ENCODE measurements around the gene ZNF668. TPM values are rescaled to one million over a fixed set of nuclear protein-coding genes. Genes with fewer than 3 reads are reported as not detected.

Gene ZNF668
- total RNA-seq, 1 experiment from 2014 or later = 21.5 TPM

- intact Hi-C loops (cut with micrococcal nuclease; ENCODE audit: unreplicated experiment) (no loop called here), in situ Hi-C loops (cut with HindIII; ENCODE audit: low pct_unique_long_range_greater_than_20kb, low sequenced_read_pairs) (no loop called here)
- no peaks in the 10 kb centered on the region for H3K9me3 ChIP-seq (ENCODE audit: control insufficient read depth, insufficient read depth, low read depth, low read length)
- POLR2A ChIA-PET = no interaction called here
- CTCF ChIA-PET = interaction anchor here (0.7 kb wide), 1 partner anchor 237 kb away, joined by 5 read pairs; no protein-coding TSS in a partner anchor
- ATAC-seq = no peak
- H3K27ac ChIP-seq (ENCODE audit: low read length) = peak overlapping the region; percentile 81
- BruUV-seq (replicated peaks) = no TSS peak
- no peaks in the 10 kb centered on the region for H3K27me3 ChIP-seq (ENCODE audit: control insufficient read depth, insufficient read depth, low read length)
- H3K4me1 ChIP-seq (ENCODE audit: control insufficient read depth, insufficient read depth, low read length) = peaks cover 9% of the 10 kb centered on the region
- DNase-seq (ENCODE audit: low read depth, low spot score) = no peak
- H3K36me3 ChIP-seq (ENCODE audit: control insufficient read depth, insufficient read depth, low read length) = no peaks in the 10 kb centered on the region; the same call in 1 of the 2 replicates
- H3K4me3 ChIP-seq (ENCODE audit: low read depth in 2 of 2, low read length in 2 of 2) = peak overlapping the region in 1 of 2 experiments; percentile 78; a peak in 3 of 4 replicates
- TF ChIP-seq POLR2AphosphoS5 (IDR thresholded peaks at IDR 0.05; ENCODE audit: low read depth, low read length) (no peak), SIN3A (IDR thresholded peaks at IDR 0.05; ENCODE audit: borderline replicate concordance, insufficient read depth, low read depth, low read length) (no peak), TCF7L2 (IDR thresholded peaks at IDR 0.05; ENCODE audit: low read depth, low read length) (no peak)
- TF ChIP-seq, protein P1, sequence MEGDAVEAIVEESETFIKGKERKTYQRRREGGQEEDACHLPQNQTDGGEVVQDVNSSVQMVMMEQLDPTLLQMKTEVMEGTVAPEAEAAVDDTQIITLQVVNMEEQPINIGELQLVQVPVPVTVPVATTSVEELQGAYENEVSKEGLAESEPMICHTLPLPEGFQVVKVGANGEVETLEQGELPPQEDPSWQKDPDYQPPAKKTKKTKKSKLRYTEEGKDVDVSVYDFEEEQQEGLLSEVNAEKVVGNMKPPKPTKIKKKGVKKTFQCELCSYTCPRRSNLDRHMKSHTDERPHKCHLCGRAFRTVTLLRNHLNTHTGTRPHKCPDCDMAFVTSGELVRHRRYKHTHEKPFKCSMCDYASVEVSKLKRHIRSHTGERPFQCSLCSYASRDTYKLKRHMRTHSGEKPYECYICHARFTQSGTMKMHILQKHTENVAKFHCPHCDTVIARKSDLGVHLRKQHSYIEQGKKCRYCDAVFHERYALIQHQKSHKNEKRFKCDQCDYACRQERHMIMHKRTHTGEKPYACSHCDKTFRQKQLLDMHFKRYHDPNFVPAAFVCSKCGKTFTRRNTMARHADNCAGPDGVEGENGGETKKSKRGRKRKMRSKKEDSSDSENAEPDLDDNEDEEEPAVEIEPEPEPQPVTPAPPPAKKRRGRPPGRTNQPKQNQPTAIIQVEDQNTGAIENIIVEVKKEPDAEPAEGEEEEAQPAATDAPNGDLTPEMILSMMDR (IDR thresholded peaks at IDR 0.05) = no peak
- TF ChIP-seq, protein P2, sequence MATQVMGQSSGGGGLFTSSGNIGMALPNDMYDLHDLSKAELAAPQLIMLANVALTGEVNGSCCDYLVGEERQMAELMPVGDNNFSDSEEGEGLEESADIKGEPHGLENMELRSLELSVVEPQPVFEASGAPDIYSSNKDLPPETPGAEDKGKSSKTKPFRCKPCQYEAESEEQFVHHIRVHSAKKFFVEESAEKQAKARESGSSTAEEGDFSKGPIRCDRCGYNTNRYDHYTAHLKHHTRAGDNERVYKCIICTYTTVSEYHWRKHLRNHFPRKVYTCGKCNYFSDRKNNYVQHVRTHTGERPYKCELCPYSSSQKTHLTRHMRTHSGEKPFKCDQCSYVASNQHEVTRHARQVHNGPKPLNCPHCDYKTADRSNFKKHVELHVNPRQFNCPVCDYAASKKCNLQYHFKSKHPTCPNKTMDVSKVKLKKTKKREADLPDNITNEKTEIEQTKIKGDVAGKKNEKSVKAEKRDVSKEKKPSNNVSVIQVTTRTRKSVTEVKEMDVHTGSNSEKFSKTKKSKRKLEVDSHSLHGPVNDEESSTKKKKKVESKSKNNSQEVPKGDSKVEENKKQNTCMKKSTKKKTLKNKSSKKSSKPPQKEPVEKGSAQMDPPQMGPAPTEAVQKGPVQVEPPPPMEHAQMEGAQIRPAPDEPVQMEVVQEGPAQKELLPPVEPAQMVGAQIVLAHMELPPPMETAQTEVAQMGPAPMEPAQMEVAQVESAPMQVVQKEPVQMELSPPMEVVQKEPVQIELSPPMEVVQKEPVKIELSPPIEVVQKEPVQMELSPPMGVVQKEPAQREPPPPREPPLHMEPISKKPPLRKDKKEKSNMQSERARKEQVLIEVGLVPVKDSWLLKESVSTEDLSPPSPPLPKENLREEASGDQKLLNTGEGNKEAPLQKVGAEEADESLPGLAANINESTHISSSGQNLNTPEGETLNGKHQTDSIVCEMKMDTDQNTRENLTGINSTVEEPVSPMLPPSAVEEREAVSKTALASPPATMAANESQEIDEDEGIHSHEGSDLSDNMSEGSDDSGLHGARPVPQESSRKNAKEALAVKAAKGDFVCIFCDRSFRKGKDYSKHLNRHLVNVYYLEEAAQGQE (IDR thresholded peaks at IDR 0.05; ENCODE audit: insufficient read depth in 1 of 2, low read depth in 2 of 2, low read length in 1 of 2) = no peak
Observed at GRCh38 chr16:31107465-31107867, 33.4 kb upstream of the ZNF668 start.

GRCh38 chr16:31106509-31107464 lies 32.7 kb upstream of the ZNF668 start:
- no peaks in the 10 kb centered on the region for H3K27me3 ChIP-seq (ENCODE audit: control insufficient read depth, insufficient read depth, low read length)
- no peaks in the 10 kb centered on the region; the same call in 1 of the 2 replicates for H3K36me3 ChIP-seq (ENCODE audit: control insufficient read depth, insufficient read depth, low read length)
- intact Hi-C loops (cut with micrococcal nuclease; ENCODE audit: unreplicated experiment) = no loop called here
- no peaks in the 10 kb centered on the region for H3K9me3 ChIP-seq (ENCODE audit: control insufficient read depth, insufficient read depth, low read depth, low read length)
- DNase-seq (ENCODE audit: low read depth, low spot score) (no peak), ATAC-seq (no peak)
- in situ Hi-C loops (cut with HindIII; ENCODE audit: low pct_unique_long_range_greater_than_20kb, low sequenced_read_pairs) = no loop called here
- H3K27ac ChIP-seq (ENCODE audit: low read length) = no peak overlapping the region
- CTCF ChIA-PET = interaction anchor here (0.7 kb wide), 1 partner anchor 237 kb away, joined by 5 read pairs; no protein-coding TSS in a partner anchor
- no peak overlapping the region for H3K4me3 ChIP-seq (ENCODE audit: low read depth in 2 of 2, low read length in 2 of 2)
- POLR2A ChIA-PET = no interaction called here
- BruUV-seq (replicated peaks) = no TSS peak
- H3K4me1 ChIP-seq (ENCODE audit: control insufficient read depth, insufficient read depth, low read length) = peaks cover 9% of the 10 kb centered on the region; the same call in 1 of the 2 replicates
- TF ChIP-seq SIN3A (IDR thresholded peaks at IDR 0.05; ENCODE audit: borderline replicate concordance, insufficient read depth, low read depth, low read length) (no peak), POLR2AphosphoS5 (IDR thresholded peaks at IDR 0.05; ENCODE audit: low read depth, low read length) (no peak), TCF7L2 (IDR thresholded peaks at IDR 0.05; ENCODE audit: low read depth, low read length) (no peak)
- TF ChIP-seq, protein P2 (IDR thresholded peaks at IDR 0.05; ENCODE audit: insufficient read depth in 1 of 2, low read depth in 2 of 2, low read length in 1 of 2) = no peak
- TF ChIP-seq, protein P1 (IDR thresholded peaks at IDR 0.05) = no peak

Measured in Panc1 (cell line).